Epithelial cell of esophagus (primary cell): Measurements from ENCODE around the gene TMEM38B.

Source experiments
- DNase-seq: peaks from one replicate; pipeline ENCODE4 v3.0.0; 2010; ENCODE audit warnings: low read depth
- H3K4me3 ChIP-seq: 2 replicates; pipeline ENCODE4 v1.5.1; 2011; ENCODE audit warnings: mild to moderate bottlenecking, low read length, control low read depth
- TF ChIP-seq, protein P1 (sequence below): IDR thresholded peaks from 2 replicates; pipeline ENCODE4 v1.5.1; 2011; ENCODE audit warnings: low read depth, mild to moderate bottlenecking, low read length, control low read depth, inconsistent platforms; ENCODE audit not compliant: insufficient read depth; ENCODE audit errors: missing control alignments

The TMEM38B gene

DNA sequence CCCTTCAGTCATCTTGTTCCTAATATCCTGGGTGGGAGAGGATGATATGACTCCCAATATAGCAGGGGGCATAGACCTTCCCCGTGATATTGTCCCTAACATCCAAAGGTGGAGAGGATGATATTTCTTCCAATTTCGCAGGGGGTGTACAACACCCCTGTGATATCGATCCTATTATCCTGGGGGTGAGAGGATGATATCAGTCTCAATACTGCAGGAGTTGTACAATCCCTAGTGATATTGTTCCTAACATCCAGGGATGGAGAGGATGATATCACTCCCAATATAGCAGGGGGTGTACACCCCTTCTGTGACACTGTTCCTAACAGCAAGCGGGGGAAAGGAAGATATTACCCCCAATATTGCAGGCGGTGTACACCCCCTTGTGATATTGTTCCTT lies 122.6 kb downstream of the TMEM38B start:
- H3K4me3 ChIP-seq = no peak overlapping the region
- TF ChIP-seq, protein P1, sequence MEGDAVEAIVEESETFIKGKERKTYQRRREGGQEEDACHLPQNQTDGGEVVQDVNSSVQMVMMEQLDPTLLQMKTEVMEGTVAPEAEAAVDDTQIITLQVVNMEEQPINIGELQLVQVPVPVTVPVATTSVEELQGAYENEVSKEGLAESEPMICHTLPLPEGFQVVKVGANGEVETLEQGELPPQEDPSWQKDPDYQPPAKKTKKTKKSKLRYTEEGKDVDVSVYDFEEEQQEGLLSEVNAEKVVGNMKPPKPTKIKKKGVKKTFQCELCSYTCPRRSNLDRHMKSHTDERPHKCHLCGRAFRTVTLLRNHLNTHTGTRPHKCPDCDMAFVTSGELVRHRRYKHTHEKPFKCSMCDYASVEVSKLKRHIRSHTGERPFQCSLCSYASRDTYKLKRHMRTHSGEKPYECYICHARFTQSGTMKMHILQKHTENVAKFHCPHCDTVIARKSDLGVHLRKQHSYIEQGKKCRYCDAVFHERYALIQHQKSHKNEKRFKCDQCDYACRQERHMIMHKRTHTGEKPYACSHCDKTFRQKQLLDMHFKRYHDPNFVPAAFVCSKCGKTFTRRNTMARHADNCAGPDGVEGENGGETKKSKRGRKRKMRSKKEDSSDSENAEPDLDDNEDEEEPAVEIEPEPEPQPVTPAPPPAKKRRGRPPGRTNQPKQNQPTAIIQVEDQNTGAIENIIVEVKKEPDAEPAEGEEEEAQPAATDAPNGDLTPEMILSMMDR = no peak
- no peak for DNase-seq

GRCh38 chr9:105818903-105819302 lies 124.6 kb downstream of the TMEM38B start:
- no peak for DNase-seq
- TF ChIP-seq, protein P1 = no peak
- no peak overlapping the region for H3K4me3 ChIP-seq

DNA sequence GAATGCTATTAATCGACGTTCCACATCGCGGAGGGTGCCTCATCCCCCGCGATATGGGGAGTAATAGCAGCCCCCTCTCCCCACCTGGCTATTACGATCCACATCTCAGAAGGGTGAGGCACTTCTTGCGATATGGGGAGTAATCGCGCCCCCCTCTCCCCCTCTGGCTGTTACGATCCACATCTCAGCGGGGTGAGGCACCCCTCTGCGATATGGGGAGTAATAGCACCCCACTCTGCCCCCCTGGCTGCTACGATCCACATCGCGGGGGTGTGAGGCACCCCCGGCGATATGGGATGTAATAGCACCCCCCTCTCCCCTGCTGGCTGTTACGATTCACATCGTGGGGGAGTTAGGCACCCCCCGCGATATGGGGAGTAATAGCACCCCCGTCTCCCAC lies 128.5 kb downstream of the TMEM38B start:
- no peak for DNase-seq
- H3K4me3 ChIP-seq = no peak overlapping the region
- TF ChIP-seq, protein P1 = no peak
